Astrocyte of the hippocampus (primary cell): ENCODE results near the gene SLC7A5.
"Not testable (repeated sequence)": the region's sequence is repeated elsewhere in the genome, so short reads cannot be mapped to it uniquely, and the experiment has no call there.

Source experiments
- DNase-seq: peaks from one replicate; pipeline ENCODE4 v3.0.0; 2011; ENCODE audit warnings: low read depth, low spot score

SLC7A5 gene

DNA sequence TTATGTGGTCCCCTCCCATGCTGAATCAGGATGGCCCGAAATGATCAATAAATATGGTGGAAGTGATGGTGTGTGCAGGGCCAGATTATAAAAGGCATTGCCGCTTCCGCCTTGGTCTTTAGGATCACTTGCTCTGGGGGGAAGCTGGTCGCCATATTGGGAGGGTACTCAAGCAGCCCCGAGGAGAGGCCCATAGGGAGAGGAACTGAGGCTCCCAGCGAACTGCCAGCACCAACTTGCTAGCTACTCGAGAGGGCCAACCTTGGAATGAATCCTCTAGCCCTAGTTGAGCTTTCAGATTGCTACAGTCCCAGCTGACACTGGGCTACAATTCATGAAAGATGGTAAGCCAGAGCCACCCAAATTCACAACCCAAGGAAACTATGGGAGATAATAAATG is 19.0 kb upstream of the SLC7A5 start:
- DNase-seq = not testable (repeated sequence)

DNA sequence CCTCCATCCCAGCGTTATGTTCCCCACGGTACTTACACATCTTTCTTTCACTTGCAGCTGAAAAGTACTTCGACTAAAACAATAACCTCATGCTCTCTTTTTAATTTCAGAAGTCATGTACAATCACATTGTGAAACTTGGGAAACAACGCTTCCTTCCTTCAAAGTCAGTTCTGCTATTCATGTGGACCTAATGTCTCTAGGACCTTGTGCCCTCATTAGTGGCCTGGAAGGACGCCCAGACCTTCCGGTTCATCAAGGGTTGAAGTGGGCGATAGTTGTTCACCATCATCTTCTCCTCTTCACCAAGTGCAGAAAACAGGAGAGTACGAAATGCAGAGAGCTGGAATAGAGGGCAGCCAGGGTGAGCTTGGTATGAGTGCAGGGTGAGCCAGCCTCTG is 18.6 kb upstream of the SLC7A5 start:
- DNase-seq = not testable (repeated sequence)

DNA sequence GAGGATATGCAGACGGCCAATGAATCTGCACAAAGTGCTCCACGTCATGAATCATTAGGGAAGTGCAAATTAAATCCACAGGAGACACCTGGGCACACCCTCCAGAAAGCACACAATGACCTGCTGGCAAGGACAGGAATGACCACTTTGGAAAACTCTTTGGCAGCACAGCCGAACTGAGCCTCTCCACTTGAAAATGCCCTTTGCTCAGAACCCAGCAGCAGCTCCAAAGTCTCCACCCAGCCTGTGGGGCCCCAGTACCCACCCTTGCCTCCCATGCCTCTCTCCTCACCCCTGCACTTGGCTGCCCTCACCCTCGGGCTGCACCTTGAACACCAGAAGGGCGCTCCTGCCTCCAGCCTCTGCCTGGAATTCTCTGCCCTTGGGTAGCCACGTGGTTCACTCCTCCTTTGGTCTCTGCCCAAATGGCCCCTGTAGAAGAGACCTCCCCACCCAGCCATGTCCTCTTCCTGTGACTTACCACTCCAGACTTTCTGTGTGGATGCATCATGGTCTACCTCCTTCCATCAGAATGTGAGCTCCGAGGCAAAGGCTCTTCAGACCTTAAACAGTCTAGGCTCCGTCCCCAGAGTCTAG is 16.2 kb upstream of the SLC7A5 start:
- not testable (repeated sequence) for DNase-seq

DNA sequence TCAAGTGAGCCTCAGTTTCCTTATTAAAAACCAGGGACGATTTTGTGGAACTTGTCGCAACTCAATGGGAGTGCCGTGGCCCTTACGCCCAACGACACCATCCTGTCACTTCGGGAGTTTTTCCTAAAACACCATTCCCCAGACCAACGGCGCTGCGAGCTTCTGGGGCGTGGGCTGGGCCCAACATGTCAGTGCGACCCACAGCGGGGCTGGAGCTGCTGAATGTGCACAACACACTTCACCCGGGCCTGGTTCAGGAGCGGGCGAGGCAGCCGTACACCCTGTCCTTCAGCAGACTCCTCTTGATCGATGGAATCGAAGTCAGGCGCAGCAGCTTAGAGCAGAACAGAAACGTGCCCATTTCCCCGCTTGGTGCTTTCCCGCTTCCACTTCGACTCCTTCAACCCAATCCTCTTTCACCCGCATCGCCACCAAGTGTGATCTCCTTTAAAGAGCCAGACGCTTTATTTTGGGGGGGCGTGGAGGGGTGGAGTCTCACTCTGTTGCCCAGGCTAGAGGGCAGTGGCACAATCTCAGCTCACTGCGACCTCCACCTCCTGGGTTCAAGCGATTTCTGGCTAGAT is 13.2 kb upstream of the SLC7A5 start:
- no peak for DNase-seq

DNA sequence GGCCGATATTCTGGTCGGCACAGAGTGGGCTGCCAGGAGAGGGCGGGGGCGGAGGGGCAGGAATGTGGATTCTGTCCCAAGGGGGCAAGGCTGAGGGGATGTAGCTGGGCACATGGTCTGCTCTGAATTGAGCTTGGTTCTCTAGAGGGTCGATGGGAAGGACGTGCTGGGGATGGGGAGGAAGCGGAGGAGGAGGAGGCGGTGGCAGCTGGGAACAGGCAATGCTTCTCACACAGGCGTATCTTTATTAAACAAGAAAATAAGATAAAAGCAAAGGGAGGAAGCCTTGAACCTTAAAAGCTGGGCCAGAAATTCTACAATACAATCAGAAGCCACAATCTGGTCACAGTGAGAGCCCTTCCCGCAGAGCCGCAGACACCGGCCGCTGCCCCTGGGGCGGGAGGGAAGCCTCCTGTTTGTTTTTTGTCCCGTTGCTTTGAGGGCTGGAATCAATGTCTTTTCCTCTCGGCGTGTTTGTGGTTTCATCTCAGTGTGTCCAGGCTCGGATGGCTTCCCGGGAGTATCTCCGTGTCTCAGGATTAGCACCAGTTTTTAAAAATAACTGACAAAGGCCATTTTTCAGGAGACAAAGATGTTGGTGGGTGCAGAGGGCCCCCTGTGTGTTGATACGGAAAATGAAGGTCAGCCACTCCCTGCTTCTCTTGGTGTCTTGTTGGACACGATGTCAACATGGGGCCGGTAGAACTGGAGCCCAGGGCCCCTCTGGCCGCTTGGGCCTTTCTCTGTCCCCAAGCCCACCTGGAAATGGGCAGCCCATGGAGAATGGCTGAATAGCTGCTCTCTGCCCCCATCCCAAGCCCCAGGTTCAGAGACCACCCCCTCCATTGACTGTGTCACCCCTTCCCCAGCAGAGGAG is 12.3 kb upstream of the SLC7A5 start:
- DNase-seq = no peak

DNA sequence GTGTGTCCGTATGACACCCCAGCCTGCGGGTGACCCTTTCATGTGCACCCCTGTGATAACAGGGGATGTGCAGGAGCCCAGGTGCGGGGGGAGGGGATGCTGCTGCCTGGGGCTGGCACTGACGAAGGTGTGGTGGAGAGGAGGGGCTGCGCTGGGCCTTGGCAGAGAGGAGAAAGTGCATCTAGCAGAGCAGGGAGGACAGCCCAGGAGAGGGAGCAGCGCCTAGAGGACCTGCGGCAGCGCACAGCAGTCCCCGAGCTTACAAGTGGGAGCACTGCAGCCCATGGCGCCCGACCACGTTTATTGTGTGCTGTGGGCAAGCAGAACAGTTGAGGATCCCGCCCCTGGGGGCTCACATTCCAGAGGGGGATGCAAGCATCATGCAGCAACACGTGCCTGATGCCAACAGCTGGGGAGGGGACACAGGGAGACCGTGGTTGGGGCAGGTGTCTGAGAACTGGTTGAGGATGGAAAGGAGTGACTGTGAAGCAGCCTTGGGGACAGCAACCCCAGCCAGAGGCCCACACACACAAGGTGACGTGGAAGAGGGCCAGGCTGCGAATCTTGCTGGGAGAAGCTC is 10.9 kb upstream of the SLC7A5 start:
- no peak for DNase-seq

DNA sequence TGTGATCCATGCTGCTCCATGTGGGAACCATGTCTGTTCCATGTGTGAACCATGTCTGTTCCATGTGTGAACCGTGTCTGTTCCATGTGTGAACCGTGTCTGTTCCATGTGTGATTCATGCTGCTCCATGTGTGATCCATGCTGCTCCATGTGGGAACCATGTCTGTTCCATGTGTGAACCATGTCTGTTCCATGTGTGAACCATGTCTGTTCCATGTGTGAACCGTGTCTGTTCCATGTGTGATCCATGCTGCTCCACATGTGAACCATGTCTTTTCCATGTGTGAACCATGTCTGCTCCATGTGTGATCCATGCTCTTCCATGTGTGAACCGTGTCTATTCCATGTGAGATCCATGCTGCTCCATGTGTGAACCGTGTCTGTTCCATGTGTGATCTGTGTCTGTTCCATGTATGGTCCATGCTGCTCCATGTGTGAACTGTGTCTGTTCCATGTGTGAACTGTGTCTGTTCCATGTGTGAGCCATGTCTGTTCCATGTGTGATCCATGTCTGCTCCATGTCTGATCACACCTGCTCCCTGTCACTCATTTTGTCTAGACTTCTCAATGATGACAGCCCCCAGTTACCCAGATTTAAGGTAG is 10.2 kb upstream of the SLC7A5 start:
- not testable (repeated sequence) for DNase-seq

DNA sequence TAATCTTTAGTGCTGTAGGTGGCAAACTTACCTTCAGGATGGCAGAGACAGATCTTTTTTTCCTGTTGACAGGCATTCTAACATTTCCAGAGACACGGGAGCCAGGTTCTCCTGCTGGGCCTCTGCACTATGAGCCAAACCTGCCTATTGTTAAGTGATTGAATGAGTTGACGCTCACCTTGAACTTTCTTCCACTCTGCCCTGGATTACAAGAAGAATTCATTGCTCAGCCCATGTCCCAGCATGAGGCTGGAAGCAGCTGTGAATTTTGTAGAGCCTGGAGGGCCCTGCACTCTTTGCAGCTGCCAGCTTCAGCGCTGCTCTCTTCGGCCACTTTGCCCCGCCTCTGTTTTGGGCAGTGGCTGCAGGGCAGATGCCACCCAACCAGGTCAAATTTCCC is 9.4 kb upstream of the SLC7A5 start:
- no peak for DNase-seq

DNA sequence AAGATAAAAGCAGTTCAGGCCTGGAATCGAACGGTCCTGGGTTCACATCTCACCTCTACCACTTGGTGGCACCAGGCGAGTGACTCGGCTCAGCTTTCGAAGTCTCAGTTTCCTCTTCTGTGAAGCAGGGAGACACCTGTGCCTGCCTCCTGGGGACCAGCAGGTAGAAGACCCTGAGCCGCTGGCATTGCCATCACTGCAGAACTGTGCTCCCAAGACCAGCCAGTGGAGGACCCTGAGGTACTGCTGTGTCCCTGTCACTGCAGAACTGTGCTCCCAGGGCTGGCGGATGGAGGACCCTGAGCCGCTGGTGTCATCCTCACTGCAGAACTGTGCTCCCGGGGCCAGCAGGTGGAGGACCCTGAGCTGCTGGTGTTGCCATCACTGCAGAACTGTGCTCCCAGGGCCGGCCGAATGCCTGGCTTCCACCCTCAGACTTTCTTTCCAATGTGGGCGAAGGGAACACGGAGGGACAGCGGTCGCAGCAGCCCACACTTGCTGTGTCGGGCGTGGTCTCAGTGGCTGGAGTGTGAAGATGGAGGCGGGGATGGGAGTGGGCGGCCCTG is 8.7 kb upstream of the SLC7A5 start:
- no peak for DNase-seq

DNA sequence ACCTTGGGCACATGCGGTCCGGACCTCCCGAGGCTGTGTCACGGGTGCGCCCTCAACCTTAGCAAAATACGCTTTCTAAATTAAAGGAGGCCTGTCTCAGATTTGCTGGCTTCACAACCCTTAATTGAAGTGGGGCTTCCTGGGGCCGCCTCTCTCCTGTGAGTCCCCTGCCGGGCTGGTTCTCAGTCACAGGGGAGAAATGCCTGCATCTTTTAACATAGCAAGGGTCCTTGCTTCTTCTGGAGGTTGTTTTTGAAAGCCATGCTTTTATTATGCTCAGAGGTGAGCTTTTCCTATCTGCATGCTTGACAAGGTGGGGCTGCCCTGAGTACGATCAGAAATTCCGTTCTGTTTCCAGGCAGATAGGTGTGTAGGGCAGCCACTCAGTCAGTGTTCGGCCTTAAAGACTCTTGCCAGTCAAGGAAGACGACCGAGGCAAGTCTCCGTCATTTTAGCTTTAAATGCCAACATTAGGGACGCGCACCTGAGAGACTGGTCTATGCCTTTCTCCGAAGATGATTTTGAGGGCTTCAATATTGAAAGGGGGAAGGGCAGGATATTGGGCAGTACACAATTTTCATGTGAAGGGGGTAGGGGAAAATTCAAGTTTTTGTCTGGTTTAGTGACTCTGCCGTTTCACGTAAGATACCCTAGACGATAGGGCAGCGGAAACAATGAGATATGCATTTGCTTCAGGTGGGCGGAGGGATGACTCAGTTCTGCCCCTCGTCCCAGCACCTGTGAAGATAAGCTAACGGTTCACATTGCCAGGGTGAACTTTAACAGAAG is 5.5 kb upstream of the SLC7A5 start:
- no peak for DNase-seq

DNA sequence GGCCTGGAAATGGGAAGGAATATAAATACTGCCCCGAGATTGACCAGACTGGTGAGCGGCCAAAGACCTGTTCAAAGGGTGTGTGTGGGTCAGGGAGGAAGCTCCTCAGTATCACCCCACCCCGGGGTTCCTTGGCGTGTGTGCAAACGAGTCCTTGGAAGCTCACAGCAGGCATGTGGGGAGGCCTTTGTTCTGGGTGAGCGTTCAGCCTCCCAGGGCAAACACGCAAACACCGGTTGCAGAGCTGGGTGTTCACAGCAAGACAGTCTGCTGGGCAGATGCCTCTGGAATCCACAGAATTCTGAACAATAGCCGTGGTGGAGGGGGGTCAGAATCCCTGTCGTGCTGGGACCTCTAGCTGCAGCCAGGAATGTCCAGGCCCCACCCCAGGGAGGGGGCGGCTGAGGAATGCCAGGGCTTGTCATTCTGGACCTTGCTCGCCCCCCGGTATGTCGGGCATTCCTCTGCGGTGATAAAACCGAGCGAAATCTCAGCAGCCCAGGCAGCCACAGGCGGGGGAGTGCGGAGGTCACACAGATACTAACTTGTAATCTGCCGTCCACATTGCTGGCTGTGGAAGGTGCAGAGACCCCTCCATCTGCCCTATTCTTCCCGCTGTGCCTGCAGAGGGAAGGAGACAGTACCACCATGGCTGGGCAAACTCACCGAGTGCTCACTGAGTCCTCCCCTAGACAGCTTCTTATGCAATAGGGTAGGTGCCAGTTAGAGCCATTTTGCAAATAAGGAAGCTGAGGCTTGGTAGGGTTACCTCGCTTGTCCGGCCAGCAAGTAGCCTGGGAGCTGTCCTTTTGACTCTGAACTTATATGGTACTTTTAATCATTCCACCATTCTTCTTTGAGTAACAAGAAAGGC is 1.3 kb upstream of the SLC7A5 start:
- DNase-seq = peak; percentile 95

DNA sequence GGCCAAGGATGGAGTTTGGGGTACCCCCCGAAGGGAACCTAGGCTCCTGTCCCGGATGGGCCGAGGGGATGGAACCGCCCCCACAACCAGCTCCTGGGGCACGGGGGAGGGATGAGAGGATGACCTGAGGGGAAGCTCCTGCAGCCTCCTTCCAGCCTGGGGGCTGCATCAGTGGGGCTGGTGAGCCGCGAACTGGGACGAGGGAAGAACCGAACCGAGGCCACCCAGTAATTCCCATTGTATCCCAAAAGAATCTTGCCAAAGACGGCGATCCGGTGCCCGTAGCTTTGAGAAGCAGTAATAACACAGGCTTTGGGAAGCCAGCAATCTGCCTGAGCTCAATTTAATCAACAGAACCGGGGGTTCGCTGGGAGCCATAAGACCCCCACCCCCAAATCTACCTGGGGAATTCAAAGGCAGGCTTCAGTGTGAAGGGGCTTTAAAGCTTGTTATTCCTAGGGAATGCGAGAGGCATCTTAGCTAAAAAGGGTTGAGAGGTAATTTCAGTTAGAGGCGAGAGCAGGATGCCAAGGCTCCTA is 641 bp upstream of the SLC7A5 start:
- DNase-seq = not testable (repeated sequence)

DNA sequence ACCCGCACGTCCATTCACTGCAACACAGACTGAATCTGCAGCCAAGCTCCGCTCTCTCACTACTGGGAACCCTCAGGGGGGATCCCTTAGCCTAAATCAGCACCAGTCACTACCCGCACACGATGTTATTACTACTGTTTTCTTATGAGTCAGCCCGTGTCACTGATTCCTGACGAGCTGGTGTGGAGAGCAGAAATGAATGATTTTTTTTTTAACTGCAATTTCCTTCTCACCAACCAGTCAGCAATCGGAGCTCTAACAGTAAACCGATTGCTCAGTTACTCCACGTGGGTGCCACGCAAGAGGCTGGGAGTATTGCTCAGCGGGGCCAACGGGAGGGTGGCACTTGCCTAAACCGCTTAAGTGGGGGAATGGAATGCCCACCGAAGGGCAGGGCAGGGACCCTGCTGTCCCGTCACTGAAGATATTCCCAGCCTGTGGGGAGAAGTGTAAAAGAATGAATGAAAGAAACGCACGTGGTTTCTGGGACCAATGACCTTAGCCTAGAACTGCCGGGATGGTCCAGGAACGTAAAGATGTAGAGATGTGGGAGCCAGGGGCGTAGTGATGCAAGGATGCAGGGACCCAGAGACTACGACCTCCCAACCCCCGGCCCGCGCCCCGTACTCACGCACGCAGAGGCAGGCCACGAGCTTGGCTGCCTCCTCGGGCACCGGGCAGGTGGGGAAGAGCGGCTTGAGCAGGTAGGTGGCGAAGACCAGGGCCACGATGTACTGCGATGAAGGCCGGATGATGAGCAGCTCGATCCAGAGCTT is 865 bp downstream of the SLC7A5 start:
- peak; percentile 79 for DNase-seq

DNA sequence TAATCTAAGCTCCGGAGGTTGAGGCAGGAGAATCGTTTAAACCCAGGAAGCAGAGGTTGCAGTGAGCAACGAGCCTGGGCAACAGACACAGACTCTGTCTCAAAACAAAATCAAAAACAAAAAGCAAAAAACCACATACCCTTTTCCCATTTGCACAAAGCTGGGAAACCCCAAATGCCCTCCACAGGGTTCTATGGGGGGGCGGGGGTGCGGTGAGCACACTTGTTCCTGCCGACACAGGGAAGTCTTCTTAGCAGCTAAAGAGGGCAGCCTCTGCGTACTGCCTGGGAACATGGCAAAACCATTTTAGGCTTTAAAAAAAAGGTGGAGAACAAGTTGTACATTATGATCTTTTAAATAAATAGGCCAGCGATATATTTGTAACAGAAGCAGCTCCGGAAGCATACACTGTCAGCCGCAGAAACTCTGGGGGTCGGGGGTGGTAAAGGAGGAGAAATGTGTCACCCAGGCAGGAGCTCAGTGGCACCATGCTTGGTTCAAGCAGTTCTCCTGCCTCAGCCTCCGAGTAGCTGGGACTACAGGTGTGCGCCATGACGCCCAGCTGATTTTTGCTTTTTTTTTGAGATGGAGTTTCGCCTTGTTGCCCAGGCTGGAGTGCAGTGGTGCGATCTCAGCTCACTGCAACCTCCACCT is 3.3 kb downstream of the SLC7A5 start:
- DNase-seq = not testable (repeated sequence)

DNA sequence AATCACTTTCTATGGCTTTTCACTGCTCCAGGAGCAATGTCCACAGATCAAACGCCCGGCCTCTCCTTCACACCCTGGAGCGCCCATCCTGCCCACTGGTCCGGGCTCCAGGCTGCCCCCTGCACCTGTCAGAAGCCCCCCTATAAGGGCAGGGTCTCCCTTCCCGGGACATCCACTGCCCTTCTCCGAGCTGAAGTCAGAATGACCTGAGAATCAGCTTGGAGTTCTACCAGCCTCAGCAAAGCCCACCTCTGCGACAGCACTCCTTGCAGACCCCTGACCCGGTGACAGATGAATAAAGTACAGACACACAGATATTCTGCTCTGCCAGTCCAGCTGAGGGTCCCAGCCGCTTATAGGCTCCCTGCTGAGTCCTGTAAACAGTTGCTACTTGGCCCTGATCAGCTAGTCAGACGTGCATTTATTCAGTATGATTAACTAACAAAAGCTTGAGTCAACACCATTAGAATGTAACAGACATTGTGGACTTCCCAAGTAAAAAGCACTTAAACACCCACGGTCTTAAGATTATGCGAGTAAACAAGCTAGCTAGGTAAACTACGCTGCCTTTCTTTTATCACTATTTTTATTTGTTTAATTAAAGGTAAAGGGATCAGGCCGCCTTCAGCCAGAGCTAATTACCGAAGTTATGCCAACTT is 4.8 kb downstream of the SLC7A5 start:
- peak; percentile 61 for DNase-seq

DNA sequence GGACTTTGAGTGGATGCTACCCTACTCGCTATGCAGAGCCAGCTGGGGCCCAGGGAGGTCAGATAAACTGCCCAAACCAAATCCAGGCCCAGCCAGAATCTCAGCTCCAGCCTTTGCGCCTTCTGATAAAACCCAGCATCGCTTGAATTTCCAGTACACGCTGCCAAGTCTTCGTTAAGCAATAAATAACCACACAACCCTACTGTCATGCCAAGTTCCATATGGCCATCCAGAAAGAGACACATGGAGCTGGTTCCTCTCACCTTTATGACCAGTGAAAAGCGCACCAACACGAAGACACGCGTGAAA is 6.0 kb downstream of the SLC7A5 start:
- DNase-seq = not testable (repeated sequence)

DNA sequence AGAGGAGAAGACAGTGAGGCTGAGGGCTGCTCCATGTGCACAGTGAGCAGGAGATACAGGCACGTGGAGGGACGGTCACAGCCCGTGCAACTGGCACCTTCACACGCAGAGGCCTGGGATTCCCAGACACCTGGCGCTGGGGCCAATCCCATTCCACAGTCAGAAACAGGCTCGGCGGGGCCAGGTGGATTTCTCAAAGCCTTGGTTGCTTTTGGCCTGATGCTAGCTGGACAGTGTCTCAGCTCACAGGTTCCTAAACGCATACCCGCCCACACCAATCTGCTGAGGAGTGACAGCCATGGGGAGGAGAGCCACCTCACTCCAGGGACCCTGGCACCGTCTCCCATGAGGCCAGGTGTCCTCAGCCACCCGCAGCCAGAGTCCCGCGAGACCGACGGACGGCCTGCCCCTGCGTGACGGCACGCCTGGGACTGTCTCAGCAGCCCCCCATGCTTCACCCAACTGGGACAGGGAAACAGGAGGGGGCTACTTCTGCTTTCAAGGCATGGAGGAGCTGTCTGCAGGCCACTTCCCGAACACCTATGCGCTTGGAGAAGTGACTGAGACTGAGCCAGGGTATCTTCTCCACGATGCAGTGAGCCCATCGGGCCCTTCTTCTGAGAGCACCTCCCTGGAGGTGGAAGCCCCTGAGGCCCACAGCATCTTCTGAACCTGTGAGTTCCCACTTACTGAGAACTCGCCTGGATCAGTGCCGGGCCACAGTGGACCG is 6.5 kb downstream of the SLC7A5 start:
- not testable (repeated sequence) for DNase-seq
